OCI-LY7 (cell line): ENCODE results near the gene SRXN1. TPM values are rescaled to one million over a fixed set of nuclear protein-coding genes. Genes with fewer than 3 reads are reported as not detected.

Experiments
- BruUV-seq: library from RNA; stranded (reverse); fragments of 400-500 nt; replicated peaks from 2 replicates; lab custom pipeline; 2021; lab: Mats Ljungman, UMichigan
- CTCF ChIA-PET: fragments of 300-600 bp; sonication (Branson Sonifier 250); formaldehyde crosslinking; loops from one replicate; lab custom pipeline; 2022; ENCODE audit warnings: antibody characterized with exemption; ENCODE audit not compliant: unreplicated experiment; lab: Charles Lee
- POLR2A ChIA-PET: fragments of 300-600 bp; sonication (Branson Sonifier 250); formaldehyde crosslinking; loops from one replicate; lab custom pipeline; 2022; ENCODE audit warnings: antibody characterized with exemption; lab: Charles Lee
- DNase-seq: peaks from one replicate; pipeline ENCODE4 v3.0.0-alpha.2; 2015; ENCODE audit warnings: low spot score
- H2AFZ ChIP-seq: fragments of 200-600 bp; sonication (generic), shearing (Covaris generic); 2 replicates; pipeline ENCODE4 v1.6.1; 2014; ENCODE audit warnings: mild to moderate bottlenecking, antibody characterized with exemption, low read length, moderate library complexity
- H3K27ac ChIP-seq: fragments of 200-600 bp; sonication (generic); 2 replicates; pipeline ENCODE4 v1.5.1; 2014; ENCODE audit warnings: mixed run types, low read depth, mild to moderate bottlenecking, moderate library complexity, low read length, inconsistent platforms; ENCODE audit not compliant: poor library complexity, severe bottlenecking
- H3K36me3 ChIP-seq: fragments of 200-600 bp; sonication (generic); 2 replicates; pipeline ENCODE4 v1.6.1; 2014; ENCODE audit warnings: mild to moderate bottlenecking, antibody characterized with exemption, low read length, moderate library complexity, mixed read lengths; ENCODE audit not compliant: insufficient read depth
- H3K4me1 ChIP-seq: fragments of 200-600 bp; sonication (generic); 2 replicates; pipeline ENCODE4 v1.5.1; 2014; ENCODE audit warnings: mild to moderate bottlenecking, low read length; ENCODE audit not compliant: insufficient read depth, poor library complexity, severe bottlenecking
- H3K4me2 ChIP-seq: fragments of 200-600 bp; sonication (generic); 2 replicates; pipeline ENCODE4 v1.6.1; 2014; ENCODE audit warnings: mild to moderate bottlenecking, low read length
- H3K4me3 ChIP-seq: fragments of 200-600 bp; sonication (generic); 2 replicates; pipeline ENCODE4 v1.5.1; 2014; ENCODE audit warnings: mild to moderate bottlenecking, low read depth, low read length; ENCODE audit not compliant: poor library complexity, severe bottlenecking
- H3K79me2 ChIP-seq: fragments of 200-600 bp; sonication (generic); 2 replicates; pipeline ENCODE4 v1.6.1; 2016; ENCODE audit warnings: low read depth, mild to moderate bottlenecking, low read length, moderate library complexity, mixed read lengths; ENCODE audit not compliant: insufficient read depth
- H3K9me2 ChIP-seq: fragments of 200-600 bp; sonication (generic); 2 replicates; pipeline ENCODE4 v1.6.1; 2016; ENCODE audit warnings: mild to moderate bottlenecking, low read length, mixed read lengths; ENCODE audit not compliant: insufficient read depth
- H3K9me3 ChIP-seq: fragments of 200-600 bp; sonication (generic); 2 replicates; pipeline ENCODE4 v1.6.1; 2014; ENCODE audit warnings: mild to moderate bottlenecking, mixed run types, low read length, mixed read lengths
- H4K20me1 ChIP-seq: fragments of 200-600 bp; sonication (generic); 2 replicates; pipeline ENCODE4 v1.6.1; 2014; ENCODE audit warnings: mild to moderate bottlenecking, antibody characterized with exemption, low read length, moderate library complexity, mixed read lengths; ENCODE audit not compliant: insufficient read depth
- EZH2phosphoT487 ChIP-seq: fragments of 200-600 bp; sonication (generic); IDR thresholded peaks from 2 replicates; pipeline ENCODE4 v1.6.1; 2018; ENCODE audit warnings: low read depth, borderline replicate concordance, mild to moderate bottlenecking, mixed run types, antibody characterized with exemption, low read length, moderate library complexity, mixed read lengths
- intact Hi-C: fragments of 100-400 bp; cut with micrococcal nuclease; formaldehyde crosslinking; loops from one replicate; pipeline ENCODE4 v1.10.0; 2022; ENCODE audit not compliant: unreplicated experiment
- total RNA-seq, 2 experiments: library from RNA; depleted of rRNA in 1 of 2; stranded (reverse); fragments of >200 nt in 1 of 2; shearing (Covaris generic) in 1 of 2; gene quantifications; 2 replicates each; pipeline ENCODE4 v1.2.3, GENCODE V29; 2014 to 2022
- TF ChIP-seq, protein P1 (sequence below): fragments of 200-600 bp; sonication (generic); conservative IDR thresholded peaks from 2 replicates; pipeline ENCODE4 v1.5.1; 2014; ENCODE audit warnings: mild to moderate bottlenecking, antibody characterized with exemption, low read length, moderate library complexity, mixed read lengths

The SRXN1 gene
- total RNA-seq, 2 experiments from 2014 or later: 18.6 to 19.8 TPM

DNA sequence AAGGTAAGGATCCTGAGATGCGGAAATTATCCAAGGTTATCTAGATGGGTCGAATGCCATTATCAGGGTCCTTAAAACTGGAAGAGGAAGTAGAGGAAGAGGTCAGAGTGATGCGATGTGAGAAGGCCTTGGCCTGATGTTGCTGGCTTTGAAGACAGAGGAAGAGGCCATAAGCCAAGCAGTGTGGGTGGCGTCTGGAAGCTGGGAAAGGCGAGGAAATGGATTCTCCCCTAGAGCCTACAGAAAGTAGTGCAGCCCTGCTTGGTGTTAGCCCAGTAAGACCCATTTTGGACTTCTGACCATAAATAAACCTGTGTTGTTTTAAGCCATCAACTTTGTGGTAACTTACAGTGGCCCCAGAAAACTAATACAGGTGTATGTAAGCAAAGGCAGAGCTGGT, 2.0 kb downstream of the SRXN1 start:
- H3K79me2 ChIP-seq: peaks cover 24% of the 10 kb centered on the region; the same call in 1 of the 2 replicates
- no peak for TF ChIP-seq EZH2phosphoT487
- TF ChIP-seq, protein P1, sequence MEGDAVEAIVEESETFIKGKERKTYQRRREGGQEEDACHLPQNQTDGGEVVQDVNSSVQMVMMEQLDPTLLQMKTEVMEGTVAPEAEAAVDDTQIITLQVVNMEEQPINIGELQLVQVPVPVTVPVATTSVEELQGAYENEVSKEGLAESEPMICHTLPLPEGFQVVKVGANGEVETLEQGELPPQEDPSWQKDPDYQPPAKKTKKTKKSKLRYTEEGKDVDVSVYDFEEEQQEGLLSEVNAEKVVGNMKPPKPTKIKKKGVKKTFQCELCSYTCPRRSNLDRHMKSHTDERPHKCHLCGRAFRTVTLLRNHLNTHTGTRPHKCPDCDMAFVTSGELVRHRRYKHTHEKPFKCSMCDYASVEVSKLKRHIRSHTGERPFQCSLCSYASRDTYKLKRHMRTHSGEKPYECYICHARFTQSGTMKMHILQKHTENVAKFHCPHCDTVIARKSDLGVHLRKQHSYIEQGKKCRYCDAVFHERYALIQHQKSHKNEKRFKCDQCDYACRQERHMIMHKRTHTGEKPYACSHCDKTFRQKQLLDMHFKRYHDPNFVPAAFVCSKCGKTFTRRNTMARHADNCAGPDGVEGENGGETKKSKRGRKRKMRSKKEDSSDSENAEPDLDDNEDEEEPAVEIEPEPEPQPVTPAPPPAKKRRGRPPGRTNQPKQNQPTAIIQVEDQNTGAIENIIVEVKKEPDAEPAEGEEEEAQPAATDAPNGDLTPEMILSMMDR: no peak

GRCh38 chr20:650281-650680, 2.7 kb downstream of the SRXN1 start:
- peaks cover 18% of the 10 kb centered on the region for H3K4me1 ChIP-seq
- H4K20me1 ChIP-seq: 0 out of 2 replicates have a peak, but pooled peaks cover 4% of the 10 kb centered on the region
- no TSS peak for BruUV-seq
- no peak overlapping the region for H3K4me2 ChIP-seq
- ChIA-PET CTCF (no interaction called here), POLR2A (no interaction called here)
- peaks cover 44% of the 10 kb centered on the region for H3K36me3 ChIP-seq
- H3K9me3 ChIP-seq: peaks cover 5% of the 10 kb centered on the region; the same call in 1 of the 2 replicates
- no peak overlapping the region for H3K27ac ChIP-seq
- TF ChIP-seq, protein P1: no peak
- intact Hi-C loops: loop anchor here (10.0 kb wide), 1 partner anchor 185 kb away; the partner anchor contains the start of gene FAM110A
- no peaks in the 10 kb centered on the region for H3K9me2 ChIP-seq
- no peak overlapping the region for H3K4me3 ChIP-seq
- no peak for DNase-seq
- H3K79me2 ChIP-seq: peaks cover 24% of the 10 kb centered on the region; the same call in 1 of the 2 replicates
- H2AFZ ChIP-seq: no peak overlapping the region

More for the DNA sequence above, 2.0 kb downstream of the SRXN1 start:
- Histone ChIP-seq H4K20me1 (0 out of 2 replicates have a peak, but pooled peaks cover 4% of the 10 kb centered on the region), H3K4me2 (no peak overlapping the region), H3K9me3 (peaks cover 5% of the 10 kb centered on the region; the same call in 1 of the 2 replicates), H3K9me2 (no peaks in the 10 kb centered on the region), H3K4me3 (no peak overlapping the region), H2AFZ (no peak overlapping the region), H3K36me3 (peaks cover 44% of the 10 kb centered on the region), H3K27ac (no peak overlapping the region), H3K4me1 (peaks cover 15% of the 10 kb centered on the region)
- ChIA-PET CTCF (no interaction called here), POLR2A (interaction anchor here (0.7 kb wide), 1 partner anchor 16 kb away, joined by 9 read pairs; no protein-coding TSS in a partner anchor)
- no peak for DNase-seq
- TSS peak; percentile 16 for BruUV-seq
- intact Hi-C loops: loop anchor here (10.0 kb wide), 1 partner anchor 184 kb away; the partner anchor contains the start of gene FAM110A

GRCh38 chr20:647479-648019, 5.5 kb downstream of the SRXN1 start:
- peaks cover 21% of the 10 kb centered on the region; the same call in 1 of the 2 replicates for H3K79me2 ChIP-seq
- DNase-seq: no peak
- H3K4me2 ChIP-seq: no peak overlapping the region
- intact Hi-C loops: loop anchor here (5.0 kb wide), 1 partner anchor 105 kb away; the partner anchor contains the start of gene CSNK2A1
- CTCF ChIA-PET: no interaction called here
- peaks cover 5% of the 10 kb centered on the region; the same call in 1 of the 2 replicates for H3K9me3 ChIP-seq
- 0 out of 2 replicates have a peak, but pooled peaks cover 4% of the 10 kb centered on the region for H4K20me1 ChIP-seq
- TSS peak; percentile 42 for BruUV-seq
- peaks cover 9% of the 10 kb centered on the region for H3K4me1 ChIP-seq
- H3K36me3 ChIP-seq: peaks cover 44% of the 10 kb centered on the region
- H3K9me2 ChIP-seq: no peaks in the 10 kb centered on the region
- H3K4me3 ChIP-seq: no peak overlapping the region
- no peak overlapping the region for H3K27ac ChIP-seq
- no peak overlapping the region for H2AFZ ChIP-seq
- no peak for TF ChIP-seq EZH2phosphoT487
- TF ChIP-seq, protein P1: no peak
- POLR2A ChIA-PET: interaction anchor here (0.7 kb wide), 1 partner anchor 10 kb away, joined by 3 read pairs; no protein-coding TSS in a partner anchor
